Activated CD4-positive, alpha-beta T cell treated with anti-CD3 and anti-CD28 coated beads, Interleukin-2, amount 50 U/mL, for 48 hours (primary cell): ENCODE results near the gene SDF2L1.
"Not testable (repeated sequence)": the region's sequence is repeated elsewhere in the genome, so short reads cannot be mapped to it uniquely, and the experiment has no call there.

ENCODE experiments used
- DNase-seq, 2 experiments: peaks; one replicate each; pipeline ENCODE4 v3.0.0-alpha.2; 2020

Gene SDF2L1

DNA sequence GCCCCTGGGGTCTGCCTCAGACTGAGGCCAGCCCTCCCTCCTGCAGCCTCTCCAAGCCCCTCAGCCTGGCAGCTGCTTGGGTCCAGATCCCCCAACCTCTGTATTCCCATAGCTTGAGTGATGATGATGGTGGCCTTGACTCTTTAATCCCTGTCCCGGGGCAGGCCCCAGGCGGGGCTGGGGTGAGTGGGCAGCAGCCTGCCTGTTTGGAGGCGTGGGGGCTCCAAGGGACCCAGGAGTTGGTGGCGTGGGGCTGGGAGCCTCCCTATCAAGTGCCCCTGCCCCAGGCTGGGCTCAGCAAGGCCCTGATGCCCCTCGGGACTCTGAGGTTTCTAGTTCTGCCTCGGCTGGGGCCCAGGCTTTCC is 46.2 kb downstream of the SDF2L1 start:
- DNase-seq = no peak

DNA sequence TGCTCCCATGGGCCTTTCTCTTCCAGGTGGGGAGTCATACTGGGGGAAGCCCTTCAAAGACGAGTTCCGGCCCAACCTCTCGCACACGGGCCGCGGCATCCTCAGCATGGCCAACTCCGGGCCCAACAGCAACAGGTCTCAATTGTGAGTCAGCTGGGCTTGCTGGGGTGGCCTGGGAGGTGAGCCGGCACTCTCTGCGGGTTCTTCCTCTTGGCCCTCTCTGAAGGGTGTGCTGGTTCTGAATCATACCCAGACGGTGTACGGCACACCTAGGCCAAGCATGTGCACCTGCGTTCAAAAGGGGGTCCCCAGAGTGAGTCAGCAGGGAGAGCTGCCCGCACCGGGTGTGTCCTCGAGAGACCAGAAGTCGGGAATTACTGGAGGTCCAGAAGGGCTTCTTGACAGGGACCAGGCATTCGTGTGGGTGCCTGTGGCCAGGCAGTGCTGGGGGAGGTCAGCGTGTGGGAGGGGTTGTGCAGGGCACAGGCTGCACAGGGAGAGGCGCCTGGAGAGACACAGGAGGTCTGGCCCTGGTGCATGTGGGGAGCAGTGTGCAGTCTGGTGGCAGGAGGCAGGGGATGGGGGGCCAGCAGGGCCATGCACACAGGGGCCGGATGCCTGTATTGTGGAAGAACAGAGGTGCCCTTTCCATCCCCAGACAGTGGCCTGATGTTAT is 46.7 kb downstream of the SDF2L1 start:
- no peak for DNase-seq

DNA sequence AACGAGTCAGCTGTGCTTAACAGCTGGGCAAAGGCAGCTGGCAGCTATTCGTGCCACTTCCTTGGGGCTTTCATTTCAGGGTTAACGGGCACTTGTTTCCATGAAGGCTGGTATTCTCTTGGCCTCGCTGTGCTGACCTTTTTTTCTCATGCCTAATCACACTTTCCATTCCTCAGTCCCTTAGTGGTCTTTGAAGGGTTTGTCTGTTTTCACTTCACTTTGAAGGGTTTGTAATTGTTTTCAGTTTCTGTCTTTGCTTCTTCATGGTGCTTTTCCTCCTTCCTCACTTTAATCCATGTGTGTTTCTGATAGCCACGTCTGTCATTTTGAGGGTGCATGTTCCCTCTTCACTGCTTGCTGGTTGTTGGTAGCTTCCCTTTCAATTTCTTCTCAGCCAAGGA is 48.3 kb downstream of the SDF2L1 start:
- peak in 1 of 2 experiments; percentile 20 for DNase-seq

DNA sequence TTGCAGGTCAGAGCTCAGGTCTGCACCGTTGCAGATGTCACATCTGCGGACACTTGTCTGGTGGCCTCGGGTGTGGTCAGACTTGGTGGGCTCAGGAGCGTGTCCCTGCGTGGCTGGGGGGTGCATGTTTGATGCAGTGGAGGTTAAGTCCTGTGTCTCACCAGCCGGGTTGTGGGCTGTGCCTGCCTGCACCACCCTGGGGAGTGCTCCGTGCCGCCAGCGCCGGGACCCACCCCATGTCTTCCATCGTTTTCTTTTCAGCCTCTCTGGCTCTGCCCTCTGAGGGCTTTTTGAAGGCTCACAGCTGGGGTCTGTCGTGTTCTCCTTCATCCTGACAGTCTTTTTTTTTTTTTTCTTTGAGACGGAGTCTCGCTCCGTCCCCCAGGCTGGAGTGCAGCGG is 49.7 kb downstream of the SDF2L1 start:
- no peak for DNase-seq

DNA sequence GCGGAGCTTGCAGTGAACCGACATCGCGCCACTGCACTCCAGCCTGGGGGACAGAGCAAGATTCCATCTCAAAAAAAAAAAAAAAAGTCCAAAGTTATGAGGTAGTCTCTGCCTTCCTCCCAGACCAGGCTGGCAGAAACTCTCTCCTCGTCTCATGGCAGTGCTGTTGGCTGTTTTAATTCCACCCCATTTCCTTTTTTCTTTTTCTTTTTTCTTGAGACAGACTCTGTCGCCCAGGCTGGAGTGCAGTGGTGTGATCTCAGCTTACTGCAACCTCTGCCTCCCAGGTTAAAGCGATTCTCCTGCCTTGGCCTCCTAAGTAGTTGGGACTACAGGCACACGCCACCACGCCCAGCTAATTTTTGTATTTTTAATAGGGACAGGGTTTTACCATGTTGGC is 50.8 kb downstream of the SDF2L1 start:
- not testable (repeated sequence) for DNase-seq

DNA sequence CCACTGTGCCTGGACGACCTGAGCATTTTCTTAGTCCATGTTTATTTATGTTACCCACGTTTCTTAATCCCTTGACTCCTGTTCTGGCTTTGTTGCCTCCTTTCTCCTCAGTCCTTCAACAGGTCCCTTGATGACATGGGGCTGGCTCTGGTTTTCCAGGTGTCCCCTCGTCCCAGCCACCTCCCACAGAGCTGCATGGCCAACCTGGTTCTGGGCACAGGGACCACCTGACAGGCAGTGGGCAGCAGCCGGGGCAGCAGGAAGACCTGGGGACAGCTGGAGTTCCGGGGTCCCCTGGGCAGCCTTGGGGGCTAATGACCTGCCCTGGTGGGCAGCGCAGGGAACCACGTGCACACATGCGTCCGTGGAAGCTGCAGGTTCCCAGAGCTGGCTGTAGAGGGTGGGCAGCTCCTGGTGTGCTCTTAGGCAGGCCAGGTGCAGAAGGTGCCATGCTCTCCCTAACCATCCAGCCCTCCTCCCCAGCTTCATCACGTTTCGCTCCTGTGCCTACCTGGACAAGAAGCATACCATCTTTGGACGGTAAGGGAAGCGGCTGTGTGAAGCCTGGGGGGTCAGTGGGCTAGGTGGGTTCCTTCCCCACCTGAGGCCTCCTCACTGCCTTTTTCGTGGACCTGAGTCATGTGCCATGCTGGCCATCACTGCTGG is 51.4 kb downstream of the SDF2L1 start:
- DNase-seq = no peak
